Stimulated activated CD4-positive, alpha-beta T cell treated with anti-CD3 and anti-CD28 coated beads, TNF-alpha, amount 100 ng/mL, for 4 hours (primary cell): ENCODE data around the gene ERCC2.
"Not testable (repeated sequence)": the region's sequence is repeated elsewhere in the genome, so short reads cannot be mapped to it uniquely, and the experiment has no call there.

Experiments
- DNase-seq, 3 experiments: peaks; one replicate each; pipeline ENCODE4 v3.0.0-alpha.2; 2020; ENCODE audit warnings: low read depth in 3 of 3

ERCC2 gene

GRCh38 chr19:45354241-45354842 is 16.0 kb downstream of the ERCC2 start:
- DNase-seq = no peak

DNA sequence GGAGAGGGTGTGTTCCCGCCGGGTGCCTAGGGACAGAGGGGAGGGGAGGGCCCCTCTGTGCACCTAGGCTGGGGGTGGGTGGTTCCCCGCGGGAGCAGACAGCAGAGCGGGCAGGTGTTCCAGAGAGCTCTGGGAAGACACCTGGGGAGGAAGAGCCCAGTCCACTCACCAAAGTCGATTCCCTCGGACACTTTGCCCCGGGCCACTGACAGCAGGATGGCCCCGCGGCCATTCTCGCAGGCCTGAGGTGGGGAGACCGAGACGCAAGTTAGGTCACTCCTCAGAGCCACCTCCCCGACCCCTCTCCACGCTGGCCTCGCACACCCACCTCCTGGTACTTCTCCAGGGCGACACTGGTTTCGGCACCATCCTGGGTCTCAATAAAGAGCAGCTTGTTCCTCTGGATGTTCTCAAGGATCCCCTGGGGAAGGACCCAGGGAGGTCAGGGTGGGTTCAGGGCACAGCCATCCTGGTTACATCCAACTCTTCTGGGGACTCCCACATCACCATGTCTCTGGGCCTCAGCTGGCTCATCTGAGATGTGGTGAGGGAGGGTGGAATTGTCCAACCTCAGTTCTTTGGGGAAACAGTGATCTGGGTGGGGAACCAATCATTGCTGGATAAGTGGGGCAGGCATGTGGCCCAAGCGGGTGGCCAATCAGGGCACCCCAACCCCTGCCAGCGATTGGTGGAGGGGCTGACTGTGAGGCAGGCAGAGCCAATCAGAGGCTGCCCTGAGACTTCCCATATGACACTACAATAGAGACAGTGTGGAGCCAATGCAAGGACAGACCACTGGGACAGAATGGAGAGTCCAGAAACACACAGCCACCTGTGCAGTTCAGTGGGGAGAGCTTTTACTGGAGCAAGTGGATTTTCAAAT is 17.2 kb downstream of the ERCC2 start:
- no peak for DNase-seq

GRCh38 chr19:45352471-45352870 is 17.9 kb downstream of the ERCC2 start:
- no peak for DNase-seq

DNA sequence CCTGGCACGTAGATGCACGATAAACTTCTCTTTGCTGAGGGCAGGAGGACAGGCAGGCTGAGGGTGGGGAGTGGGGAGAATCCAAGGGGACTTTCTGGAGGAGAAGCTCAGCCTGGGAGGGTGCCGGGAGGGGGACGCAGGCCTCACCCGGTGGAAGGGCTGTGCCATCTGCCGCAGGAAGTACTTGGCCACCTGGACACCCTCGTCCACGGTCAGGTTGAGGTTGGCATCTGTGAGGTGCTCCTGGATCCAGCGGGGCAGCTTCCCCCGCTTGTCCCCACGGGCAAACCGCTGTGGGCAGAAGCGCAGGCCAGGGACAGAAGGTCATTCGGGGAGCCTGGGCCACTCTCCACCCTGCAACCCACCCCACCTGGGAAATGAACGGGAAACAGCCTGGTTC is 18.3 kb downstream of the ERCC2 start:
- DNase-seq = no peak

- DNase-seq = no peak
Observed at GRCh38 chr19:45351401-45351952, 18.9 kb downstream of the ERCC2 start.

- DNase-seq = no peak
Observed at GRCh38 chr19:45350477-45351058, 19.8 kb downstream of the ERCC2 start.

GRCh38 chr19:45349430-45349941 is 20.9 kb downstream of the ERCC2 start:
- no peak for DNase-seq

- no peak for DNase-seq
Observed at GRCh38 chr19:45349126-45349415, 21.3 kb downstream of the ERCC2 start.

DNA sequence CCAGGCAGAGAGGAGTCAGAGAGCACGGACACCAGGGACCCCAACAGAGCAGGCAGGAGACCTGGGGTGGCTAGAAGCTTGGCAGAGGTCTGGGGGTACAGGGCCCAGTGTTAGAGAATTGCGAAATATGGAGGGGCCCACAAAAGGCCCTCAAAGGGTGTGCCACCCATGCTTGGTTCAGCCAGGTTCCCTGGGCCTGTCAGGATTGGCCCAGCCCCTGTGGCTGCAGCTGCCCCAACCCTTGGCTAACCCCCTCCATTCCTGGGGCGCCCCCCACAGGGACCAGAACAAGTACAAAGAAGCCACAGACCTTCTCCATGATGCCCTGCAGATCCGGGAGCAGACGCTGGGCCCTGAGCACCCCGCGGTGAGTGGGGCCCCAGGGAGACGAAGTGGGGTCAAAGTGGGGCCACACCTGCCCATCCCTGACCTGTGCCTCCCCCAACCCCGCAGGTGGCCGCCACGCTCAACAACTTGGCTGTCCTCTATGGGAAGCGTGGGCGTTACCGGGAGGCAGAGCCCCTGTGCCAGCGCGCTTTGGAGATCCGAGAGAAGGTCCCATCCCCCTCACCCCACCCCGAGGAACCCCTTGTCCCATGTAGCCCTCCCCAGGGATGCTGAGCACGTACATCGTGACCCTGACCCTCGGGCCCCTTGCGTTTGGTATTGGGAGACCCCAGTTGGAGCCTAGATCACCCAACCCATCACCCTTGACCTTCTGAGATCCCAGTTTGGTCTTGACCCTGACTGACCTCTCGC is 21.8 kb downstream of the ERCC2 start:
- DNase-seq = no peak

GRCh38 chr19:45347570-45348366 is 22.6 kb downstream of the ERCC2 start:
- DNase-seq = no peak

DNA sequence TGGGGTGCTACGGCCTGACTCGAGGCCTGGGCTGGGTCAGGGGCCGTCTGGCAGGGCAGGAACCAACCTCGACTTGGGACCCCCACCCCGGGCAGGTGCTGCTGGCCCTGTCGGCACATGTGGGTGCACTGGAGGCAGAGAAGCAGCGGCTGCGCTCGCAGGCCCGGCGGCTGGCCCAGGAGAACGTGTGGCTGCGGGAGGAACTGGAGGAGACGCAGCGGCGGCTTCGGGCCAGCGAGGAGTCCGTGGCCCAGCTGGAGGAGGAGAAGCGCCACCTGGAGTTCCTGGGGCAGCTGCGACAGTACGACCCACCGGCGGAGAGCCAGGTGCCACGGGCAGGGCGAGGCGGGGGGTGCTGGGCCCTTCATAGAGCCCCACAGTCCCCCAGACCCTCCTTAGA is 23.9 kb downstream of the ERCC2 start:
- DNase-seq = no peak

DNA sequence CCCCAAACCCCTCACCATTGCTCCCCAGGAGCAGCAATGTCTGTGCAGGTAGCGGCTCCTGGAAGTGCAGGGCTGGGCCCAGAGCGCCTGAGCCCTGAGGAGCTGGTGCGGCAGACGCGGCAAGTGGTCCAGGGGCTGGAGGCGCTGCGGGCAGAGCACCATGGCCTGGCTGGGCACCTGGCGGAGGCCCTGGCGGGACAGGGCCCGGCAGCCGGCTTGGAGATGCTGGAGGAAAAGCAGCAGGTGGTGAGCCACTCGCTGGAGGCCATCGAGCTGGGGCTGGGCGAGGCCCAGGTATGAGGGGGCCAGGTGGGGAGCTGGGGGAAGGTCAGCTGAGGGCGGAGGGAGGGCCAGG is 24.9 kb downstream of the ERCC2 start:
- no peak for DNase-seq

GRCh38 chr19:45344621-45345505 is 25.5 kb downstream of the ERCC2 start:
- no peak for DNase-seq

DNA sequence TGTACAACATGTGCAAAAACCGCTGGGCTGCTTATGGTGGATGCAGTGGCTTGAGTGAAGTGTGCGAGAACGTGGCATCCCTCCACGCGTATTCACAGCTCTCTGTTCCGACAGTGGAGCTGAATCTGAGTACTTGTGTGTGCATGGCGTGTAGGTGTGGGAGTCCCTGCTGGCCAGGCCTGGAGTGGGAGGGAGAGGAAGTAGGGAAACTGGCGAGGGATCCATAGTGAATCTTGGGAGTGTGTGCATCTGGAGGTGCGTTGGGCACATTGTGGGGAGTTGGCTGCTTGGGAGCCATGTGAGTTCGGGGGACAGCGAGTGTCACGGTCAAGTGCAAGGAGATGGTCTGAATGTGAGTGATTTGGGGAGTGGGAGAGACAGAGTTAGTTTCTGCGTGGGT is 27.5 kb downstream of the ERCC2 start:
- no peak for DNase-seq

DNA sequence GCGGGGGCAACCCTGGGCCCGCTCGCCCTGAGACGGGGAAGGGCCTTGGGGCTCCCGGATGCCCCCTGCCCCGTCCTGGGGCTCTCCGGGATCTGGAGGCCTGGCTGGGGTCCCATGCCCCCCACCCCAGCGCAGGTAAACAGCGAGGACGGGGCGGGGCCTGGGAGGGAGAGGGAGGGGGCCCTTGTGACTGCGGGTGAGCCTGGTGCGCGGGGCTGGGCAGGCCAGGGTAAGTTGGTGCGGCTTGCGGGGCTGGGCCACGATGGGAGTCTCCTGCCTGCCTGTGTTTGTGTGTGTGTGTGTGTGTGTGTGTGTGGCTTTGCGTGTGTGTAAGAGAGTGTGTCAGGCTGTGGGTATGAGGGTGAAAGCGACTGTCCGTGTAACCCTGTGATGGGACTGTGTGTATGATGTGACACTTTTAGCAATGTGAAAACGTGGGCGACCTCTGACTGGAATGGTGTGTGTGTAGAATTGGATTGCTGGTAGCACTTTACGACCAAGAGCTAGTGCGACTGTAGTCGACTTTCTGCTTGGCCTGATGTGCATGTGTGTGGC is 29.4 kb downstream of the ERCC2 start:
- DNase-seq = no peak

DNA sequence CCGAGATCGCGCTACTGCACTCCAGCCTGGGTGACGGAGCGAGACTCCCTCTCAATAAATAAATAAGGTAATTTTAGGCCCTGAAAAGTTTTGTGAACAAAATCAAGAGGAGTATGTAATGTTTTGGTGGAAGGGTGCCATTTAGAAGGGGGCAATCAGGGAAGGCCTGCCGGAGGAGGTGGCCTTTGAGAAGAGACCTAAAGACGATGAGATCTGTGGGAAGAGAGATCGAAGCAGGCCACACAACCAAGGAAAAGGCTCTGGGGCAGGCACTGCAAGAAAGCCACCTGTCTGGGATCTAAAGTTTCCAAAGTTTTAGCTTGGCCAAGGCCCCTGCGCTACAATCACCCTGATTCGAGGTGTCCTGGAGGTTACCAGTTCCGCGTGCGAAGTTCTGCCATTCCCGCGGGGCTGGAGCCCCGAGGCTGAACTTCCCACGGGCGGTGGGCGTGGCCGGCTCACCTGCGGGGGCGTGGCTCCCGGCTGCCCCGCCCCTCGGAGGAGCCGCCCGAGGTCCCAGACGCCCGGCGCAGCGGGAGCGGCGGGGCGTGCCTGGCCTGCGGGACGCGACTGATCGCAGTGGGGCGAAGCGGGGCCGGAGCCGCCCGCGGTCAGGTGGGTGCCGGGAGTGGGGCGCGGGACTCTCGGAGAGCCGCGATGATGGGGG is 30.0 kb downstream of the ERCC2 start, which contains the start of gene KLC3:
KLC3 (plus strand) TSS at position 519 of the 667 bp plus-strand sequence. CDS start 4,792 bp downstream, outside the sequence.
- DNase-seq = peak in 1 of 3 experiments; percentile 35

GRCh38 chr19:45339629-45340028 is 30.7 kb downstream of the ERCC2 start:
- no peak for DNase-seq

DNA sequence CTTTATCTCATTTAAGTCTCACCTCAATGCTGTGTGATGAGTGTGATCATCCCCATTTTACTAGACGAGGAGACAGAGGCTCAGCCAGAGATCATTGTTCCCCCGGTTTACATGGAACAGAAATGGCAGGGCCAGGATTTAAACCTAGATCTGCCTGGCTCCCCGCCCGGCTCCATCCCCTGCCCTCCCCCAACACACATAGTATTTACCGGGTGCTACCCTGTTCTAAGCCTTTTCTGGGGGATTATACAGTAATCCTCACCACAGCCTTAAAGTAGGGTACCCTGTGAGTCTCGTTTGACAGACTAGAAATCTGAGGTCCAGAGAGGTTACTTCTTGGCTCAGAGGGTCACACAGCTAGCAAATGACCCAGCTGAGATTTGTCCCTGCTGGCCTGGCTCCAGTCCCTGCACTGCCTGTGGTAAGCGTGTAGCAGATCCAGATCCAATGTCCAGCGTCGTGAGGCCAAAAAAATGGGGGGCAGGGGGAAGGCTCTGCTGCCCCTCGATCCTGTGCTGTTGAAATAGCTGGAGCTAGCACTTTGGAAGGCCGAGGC is 33.6 kb downstream of the ERCC2 start:
- no peak for DNase-seq

DNA sequence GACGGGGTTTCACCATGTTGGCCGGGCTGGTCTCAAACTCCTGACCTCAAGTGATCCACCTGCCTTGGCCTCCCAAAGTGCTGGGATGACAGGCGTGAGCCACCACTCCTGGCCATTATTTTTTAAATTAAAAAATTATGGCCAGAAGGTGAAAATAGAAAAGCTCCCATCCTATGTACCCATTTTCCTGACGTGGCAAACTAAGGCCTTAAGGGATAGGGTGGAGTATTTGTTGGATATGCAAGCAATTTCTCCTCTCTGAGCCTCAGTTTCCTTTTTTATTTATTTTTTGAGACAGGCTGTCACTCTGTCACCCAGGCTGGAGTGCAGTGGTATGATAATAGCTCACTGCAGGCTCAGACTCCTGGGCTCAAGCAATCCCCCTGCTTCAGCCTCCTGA is 35.5 kb downstream of the ERCC2 start:
- DNase-seq = not testable (repeated sequence)
